IMR-90 (cell line): ENCODE results near the gene MAPK9.

Source experiments
- RAD21 ChIP-seq: IDR thresholded peaks from 2 replicates; pipeline ENCODE4 v1.6.1; 2012; ENCODE audit warnings: low read length, improper control_type of control experiment
- RFX5 ChIP-seq: IDR thresholded peaks from 2 replicates; pipeline ENCODE4 v1.8.0; 2012; ENCODE audit warnings: low read depth, mild to moderate bottlenecking, low read length, moderate library complexity
- SMC3 ChIP-seq: fragments of 150-350 bp; IDR thresholded peaks from 2 replicates; pipeline ENCODE4 v1.6.1; 2016; ENCODE audit warnings: low read depth, mild to moderate bottlenecking, antibody characterized with exemption, low read length, moderate library complexity
- TF ChIP-seq, protein P1 (sequence below): conservative IDR thresholded peaks from 2 replicates; pipeline ENCODE4 v1.5.1; 2012; ENCODE audit warnings: mild to moderate bottlenecking, low read depth, low read length, improper control_type of control experiment

DNA sequence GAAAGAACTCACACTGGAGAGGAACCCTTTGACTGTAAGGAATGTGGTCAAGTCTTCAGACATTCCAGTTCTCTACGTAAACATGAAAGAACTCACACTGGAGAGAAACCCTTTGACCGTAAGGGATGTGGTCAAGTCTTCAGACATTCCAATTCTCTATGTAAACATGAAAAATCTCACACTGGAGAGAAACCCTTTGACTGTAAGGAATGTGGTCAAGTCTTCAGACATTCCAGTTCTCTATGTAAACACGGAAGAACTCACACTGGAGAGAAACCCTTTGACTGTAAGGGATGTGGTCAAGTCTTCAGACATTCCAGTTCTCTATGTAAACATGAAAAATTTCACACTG, 32.6 kb downstream of the MAPK9 start:
- TF ChIP-seq RFX5 (no peak), RAD21 (no peak), SMC3 (no peak)
- TF ChIP-seq, protein P1, sequence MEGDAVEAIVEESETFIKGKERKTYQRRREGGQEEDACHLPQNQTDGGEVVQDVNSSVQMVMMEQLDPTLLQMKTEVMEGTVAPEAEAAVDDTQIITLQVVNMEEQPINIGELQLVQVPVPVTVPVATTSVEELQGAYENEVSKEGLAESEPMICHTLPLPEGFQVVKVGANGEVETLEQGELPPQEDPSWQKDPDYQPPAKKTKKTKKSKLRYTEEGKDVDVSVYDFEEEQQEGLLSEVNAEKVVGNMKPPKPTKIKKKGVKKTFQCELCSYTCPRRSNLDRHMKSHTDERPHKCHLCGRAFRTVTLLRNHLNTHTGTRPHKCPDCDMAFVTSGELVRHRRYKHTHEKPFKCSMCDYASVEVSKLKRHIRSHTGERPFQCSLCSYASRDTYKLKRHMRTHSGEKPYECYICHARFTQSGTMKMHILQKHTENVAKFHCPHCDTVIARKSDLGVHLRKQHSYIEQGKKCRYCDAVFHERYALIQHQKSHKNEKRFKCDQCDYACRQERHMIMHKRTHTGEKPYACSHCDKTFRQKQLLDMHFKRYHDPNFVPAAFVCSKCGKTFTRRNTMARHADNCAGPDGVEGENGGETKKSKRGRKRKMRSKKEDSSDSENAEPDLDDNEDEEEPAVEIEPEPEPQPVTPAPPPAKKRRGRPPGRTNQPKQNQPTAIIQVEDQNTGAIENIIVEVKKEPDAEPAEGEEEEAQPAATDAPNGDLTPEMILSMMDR: no peak
